Right lobe of liver (tissue), 4 donors: ENCODE measurements around the gene TXN2.

Experiments
- CTCF ChIP-seq, 4 donors: fragments of 200-600 bp in 3 of 4; fragments of 450-650 bp in 1 of 4; IDR thresholded peaks; one replicate each; pipeline versions ENCODE4 v1.5.1 to v1.8.0; 2016 to 2022; ENCODE audit warnings: antibody characterized with exemption in 4 of 4, mild to moderate bottlenecking in 2 of 4
- POLR2A ChIP-seq: fragments of 450-650 bp; IDR thresholded peaks from one replicate; pipeline ENCODE4 v1.6.1; 2017; ENCODE audit warnings: antibody characterized with exemption, mild to moderate bottlenecking
- donor health status: DM: no; HTN: no; CAD: no.
- donor health status: DM: no; HTN: no; CAD: no.
- donor health status: DM: no; HTN: yes; CAD: no.

- no peak for TF ChIP-seq POLR2A
- no peak for TF ChIP-seq CTCF (IDR thresholded peaks at IDR 0.05)
Measured at GRCh38 chr22:36514766-36515165, 33.3 kb upstream of the TXN2 start.
